HUES6 (cell line): ENCODE measurements around the gene TRIM31.

Experiments
- H3K27ac ChIP-seq: 2 replicates; pipeline ENCODE4 v1.7.0; 2013; ENCODE audit warnings: low read depth, mild to moderate bottlenecking, low read length, inconsistent platforms
- H3K27me3 ChIP-seq: 2 replicates; pipeline ENCODE4 v1.6.1; 2013; ENCODE audit warnings: low read length; ENCODE audit not compliant: control insufficient read depth, insufficient read depth
- H3K36me3 ChIP-seq: 2 replicates; pipeline ENCODE4 v1.6.1; 2013; ENCODE audit warnings: low read length; ENCODE audit not compliant: control insufficient read depth, insufficient read depth
- H3K4me1 ChIP-seq: 2 replicates; pipeline ENCODE4 v1.6.1; 2013; ENCODE audit warnings: low read length; ENCODE audit not compliant: control insufficient read depth, insufficient read depth
- H3K4me3 ChIP-seq: 2 replicates; pipeline ENCODE4 v1.5.1; 2013; ENCODE audit warnings: low read depth, low read length
- H3K9ac ChIP-seq: one replicate; pipeline ENCODE4 v1.6.1; 2013; ENCODE audit warnings: mild to moderate bottlenecking, low read length
- H3K9me3 ChIP-seq: 2 replicates; pipeline ENCODE4 v1.6.1; 2013; ENCODE audit warnings: low read depth, low read length; ENCODE audit not compliant: control insufficient read depth, insufficient read depth

TRIM31 gene

GRCh38 chr6:30155520-30156261 is 42.8 kb upstream of the TRIM31 start:
- no peak overlapping the region for H3K27ac ChIP-seq
- H3K9ac ChIP-seq, result no peak overlapping the region
- no peaks in the 10 kb centered on the region for H3K4me1 ChIP-seq
- H3K9me3 ChIP-seq, result no peaks in the 10 kb centered on the region
- H3K36me3 ChIP-seq, result no peaks in the 10 kb centered on the region
- no peak overlapping the region for H3K4me3 ChIP-seq
- H3K27me3 ChIP-seq, result peaks cover 37% of the 10 kb centered on the region

DNA sequence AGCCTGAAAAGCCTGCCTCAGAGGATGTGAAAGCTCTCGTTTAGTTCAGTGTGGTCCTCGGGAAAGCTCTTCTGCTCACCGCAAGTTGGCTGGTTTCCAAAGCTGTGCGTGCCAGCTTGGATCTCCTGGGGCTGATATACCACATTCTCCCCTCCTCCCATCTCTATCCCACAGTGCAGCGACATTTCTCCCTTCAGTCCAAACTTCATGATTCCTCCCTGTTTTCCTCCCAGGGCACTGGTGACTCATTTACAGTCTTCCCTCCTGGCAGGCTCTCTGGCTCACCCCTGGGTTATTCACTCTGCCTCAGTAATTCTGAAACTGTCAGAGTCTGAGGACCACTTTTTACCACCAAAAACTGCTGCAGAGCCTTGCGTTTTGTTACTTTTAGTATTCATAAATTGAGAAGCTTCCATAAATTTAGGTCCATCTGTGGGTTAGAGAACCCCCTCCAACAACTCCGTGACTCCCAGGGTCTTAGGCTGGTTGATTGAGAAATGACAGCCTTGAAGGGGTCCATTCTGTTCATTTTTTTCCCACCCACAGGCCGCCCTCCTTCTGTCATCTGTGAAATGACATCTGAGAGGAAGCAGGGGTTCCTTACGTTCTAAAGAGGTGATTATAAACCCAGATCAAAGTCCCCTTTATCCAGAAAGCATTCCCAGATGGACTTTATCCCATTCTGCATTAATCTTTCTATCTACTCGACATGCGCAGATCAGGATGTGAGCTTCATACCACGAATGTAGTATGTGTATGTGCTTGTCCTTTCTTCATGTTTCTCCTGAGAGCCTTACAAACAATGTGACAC is 42.0 kb upstream of the TRIM31 start:
- Histone ChIP-seq H3K9ac (no peak overlapping the region), H3K27ac (no peak overlapping the region)

GRCh38 chr6:30154061-30154460 is 41.2 kb upstream of the TRIM31 start:
- no peak overlapping the region for H3K9ac ChIP-seq
- H3K4me1 ChIP-seq, result no peaks in the 10 kb centered on the region
- H3K27me3 ChIP-seq, result peaks cover 34% of the 10 kb centered on the region
- H3K27ac ChIP-seq, result no peak overlapping the region
- H3K9me3 ChIP-seq, result no peaks in the 10 kb centered on the region
- H3K4me3 ChIP-seq, result no peak overlapping the region
- H3K36me3 ChIP-seq, result no peaks in the 10 kb centered on the region

More for the DNA sequence above, 42.0 kb upstream of the TRIM31 start:
- Histone ChIP-seq H3K9me3 (no peaks in the 10 kb centered on the region), H3K4me3 (no peak overlapping the region), H3K4me1 (no peaks in the 10 kb centered on the region), H3K36me3 (no peaks in the 10 kb centered on the region), H3K27me3 (peaks cover 37% of the 10 kb centered on the region)

DNA sequence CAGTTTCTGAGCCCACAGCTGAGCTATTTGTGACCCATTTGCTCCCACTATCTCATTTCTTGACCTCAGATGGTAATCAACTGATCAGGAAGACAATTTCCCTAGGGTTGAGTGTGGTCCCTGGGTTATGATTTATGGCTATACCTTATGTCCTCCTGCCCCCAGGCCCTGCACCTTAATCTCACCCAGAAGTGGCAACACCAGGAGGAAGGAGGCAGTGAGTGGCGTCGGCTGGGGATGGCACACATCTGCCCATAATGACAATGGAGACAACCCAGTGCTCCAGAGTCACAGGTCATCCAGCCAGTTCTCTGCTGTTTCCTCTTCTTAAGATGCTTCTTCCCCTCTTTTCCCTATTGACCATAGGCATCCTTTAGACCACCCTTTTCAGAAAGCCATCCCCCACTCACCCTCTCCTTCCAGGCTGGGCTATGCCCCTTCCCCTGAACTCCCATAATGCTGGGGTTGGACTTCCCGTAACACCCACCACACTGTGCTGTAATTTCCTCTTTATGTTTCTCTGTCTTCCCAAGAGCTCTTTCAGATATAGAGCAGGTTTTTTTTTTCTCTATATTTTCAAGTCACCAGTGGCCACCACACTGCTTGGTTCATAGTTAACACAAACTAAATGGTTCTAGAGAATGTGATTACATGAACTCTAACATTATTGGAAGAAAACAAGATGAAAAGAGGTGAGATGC is 40.2 kb upstream of the TRIM31 start:
- peaks cover 24% of the 10 kb centered on the region for H3K27me3 ChIP-seq
- H3K27ac ChIP-seq, result no peak overlapping the region
- no peaks in the 10 kb centered on the region for H3K4me1 ChIP-seq
- no peak overlapping the region for H3K9ac ChIP-seq
- no peaks in the 10 kb centered on the region for H3K36me3 ChIP-seq
- H3K9me3 ChIP-seq, result no peaks in the 10 kb centered on the region
- H3K4me3 ChIP-seq, result no peak overlapping the region

GRCh38 chr6:30152016-30152673 is 39.3 kb upstream of the TRIM31 start:
- Histone ChIP-seq H3K4me3 (no peak overlapping the region), H3K27me3 (peaks cover 18% of the 10 kb centered on the region), H3K36me3 (no peaks in the 10 kb centered on the region), H3K9me3 (no peaks in the 10 kb centered on the region), H3K9ac (no peak overlapping the region), H3K4me1 (no peaks in the 10 kb centered on the region), H3K27ac (no peak overlapping the region)

GRCh38 chr6:30151580-30151979 is 38.7 kb upstream of the TRIM31 start:
- H3K36me3 ChIP-seq, result no peaks in the 10 kb centered on the region
- no peak overlapping the region for H3K4me3 ChIP-seq
- no peak overlapping the region for H3K27ac ChIP-seq
- H3K9me3 ChIP-seq, result no peaks in the 10 kb centered on the region
- no peak overlapping the region for H3K9ac ChIP-seq
- H3K4me1 ChIP-seq, result no peaks in the 10 kb centered on the region
- peaks cover 18% of the 10 kb centered on the region for H3K27me3 ChIP-seq

GRCh38 chr6:30150671-30151395 is 37.9 kb upstream of the TRIM31 start:
- Histone ChIP-seq H3K9me3 (no peaks in the 10 kb centered on the region), H3K4me3 (no peak overlapping the region), H3K27ac (no peak overlapping the region), H3K9ac (no peak overlapping the region), H3K27me3 (peaks cover 18% of the 10 kb centered on the region), H3K4me1 (peaks cover 2% of the 10 kb centered on the region; the same call in 1 of the 2 replicates), H3K36me3 (no peaks in the 10 kb centered on the region)

GRCh38 chr6:30149858-30150550 is 37.1 kb upstream of the TRIM31 start:
- Histone ChIP-seq H3K9ac (no peak overlapping the region), H3K9me3 (no peaks in the 10 kb centered on the region), H3K4me1 (peaks cover 3% of the 10 kb centered on the region; the same call in 1 of the 2 replicates), H3K27ac (no peak overlapping the region), H3K27me3 (peaks cover 18% of the 10 kb centered on the region), H3K4me3 (no peak overlapping the region), H3K36me3 (no peaks in the 10 kb centered on the region)

DNA sequence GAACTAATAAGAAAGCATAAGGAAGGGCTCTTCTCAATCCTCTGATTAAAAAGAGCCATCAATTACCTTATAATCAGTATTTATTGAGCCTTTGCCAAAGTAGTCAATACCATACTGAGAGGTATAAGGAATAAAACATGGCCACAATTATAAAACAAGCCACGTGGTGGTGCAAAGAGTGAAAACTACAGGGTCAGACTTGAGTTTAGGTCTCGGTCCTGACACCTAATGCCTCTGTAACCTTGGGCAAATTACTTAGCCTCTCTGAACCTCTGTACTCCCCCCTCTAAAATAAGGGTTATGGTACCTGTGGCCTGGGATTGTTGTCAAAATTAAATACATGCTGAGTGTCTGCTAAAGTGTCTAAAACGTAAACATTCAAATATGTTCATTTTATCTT is 36.3 kb upstream of the TRIM31 start:
- Histone ChIP-seq H3K4me1 (peaks cover 3% of the 10 kb centered on the region; the same call in 1 of the 2 replicates), H3K9ac (no peak overlapping the region), H3K4me3 (no peak overlapping the region), H3K27me3 (peaks cover 15% of the 10 kb centered on the region), H3K36me3 (no peaks in the 10 kb centered on the region), H3K9me3 (no peaks in the 10 kb centered on the region), H3K27ac (no peak overlapping the region)

GRCh38 chr6:30147096-30147495 is 34.2 kb upstream of the TRIM31 start:
- H3K27ac ChIP-seq, result no peak overlapping the region
- peaks cover 3% of the 10 kb centered on the region; the same call in 1 of the 2 replicates for H3K4me1 ChIP-seq
- H3K9me3 ChIP-seq, result no peaks in the 10 kb centered on the region
- peaks cover 4% of the 10 kb centered on the region; the same call in 1 of the 2 replicates for H3K27me3 ChIP-seq
- H3K4me3 ChIP-seq, result no peak overlapping the region
- no peaks in the 10 kb centered on the region for H3K36me3 ChIP-seq
- H3K9ac ChIP-seq, result no peak overlapping the region
